H9 (cell line): ENCODE measurements around the gene GRM5. TPM values are rescaled to one million over a fixed set of nuclear protein-coding genes. Genes with fewer than 3 reads are reported as not detected.

Experiments
- DNase-seq: peaks from one replicate; pipeline ENCODE4 v3.0.0-alpha.2; 2017
- H2AFZ ChIP-seq: one replicate; pipeline ENCODE4 v1.6.1; 2013; ENCODE audit warnings: mild to moderate bottlenecking, low read length, control low read depth, moderate library complexity
- H2AK5ac ChIP-seq: 2 replicates; pipeline ENCODE4 v1.6.1; 2013; ENCODE audit warnings: low read length, control low read depth, mixed read lengths; ENCODE audit not compliant: insufficient read length
- H2BK120ac ChIP-seq: one replicate; pipeline ENCODE4 v1.6.1; 2013; ENCODE audit warnings: low read depth, mild to moderate bottlenecking, low read length, control low read depth, inconsistent platforms; ENCODE audit not compliant: poor library complexity, severe bottlenecking
- H2BK12ac ChIP-seq: 2 replicates; pipeline ENCODE4 v1.6.1; 2013; ENCODE audit warnings: low read length, control low read depth, mixed read lengths, low read depth; ENCODE audit not compliant: insufficient read length
- H2BK15ac ChIP-seq: 2 replicates; pipeline ENCODE4 v1.6.1; 2013; ENCODE audit warnings: low read depth, low read length, control low read depth
- H2BK20ac ChIP-seq: one replicate; pipeline ENCODE4 v1.6.1; 2013; ENCODE audit warnings: low read depth, mild to moderate bottlenecking, low read length, control low read depth, inconsistent platforms; ENCODE audit not compliant: poor library complexity, severe bottlenecking
- H2BK5ac ChIP-seq: 2 replicates; pipeline ENCODE4 v1.6.1; 2013; ENCODE audit warnings: low read length, control low read depth, mixed read lengths; ENCODE audit not compliant: insufficient read length
- H3K14ac ChIP-seq: 2 replicates; pipeline ENCODE4 v1.6.1; 2013; ENCODE audit warnings: low read length, control low read depth; ENCODE audit not compliant: insufficient read depth
- H3K18ac ChIP-seq: 2 replicates; pipeline ENCODE4 v1.6.1; 2013; ENCODE audit warnings: low read depth, mild to moderate bottlenecking, mixed read lengths, low read length, control low read depth; ENCODE audit not compliant: insufficient read length
- H3K23ac ChIP-seq: 2 replicates; pipeline ENCODE4 v1.6.1; 2013; ENCODE audit warnings: low read length, control low read depth, mixed read lengths, low read depth; ENCODE audit not compliant: insufficient read length
- H3K23me2 ChIP-seq: 2 replicates; pipeline ENCODE4 v1.6.1; 2013; ENCODE audit warnings: low read depth, mild to moderate bottlenecking, mixed read lengths, low read length, control low read depth; ENCODE audit not compliant: insufficient read length, poor library complexity, severe bottlenecking
- H3K27ac ChIP-seq: 2 replicates; pipeline ENCODE4 v1.5.1; 2013; ENCODE audit warnings: low read length, control low read depth, mixed read lengths, low read depth; ENCODE audit not compliant: insufficient read length
- H3K27me3 ChIP-seq: 2 replicates; pipeline ENCODE4 v1.6.1; 2013; ENCODE audit warnings: low read length, control low read depth, inconsistent platforms; ENCODE audit not compliant: insufficient read depth
- H3K4ac ChIP-seq: 2 replicates; pipeline ENCODE4 v1.6.1; 2013; ENCODE audit warnings: low read depth, mild to moderate bottlenecking, control low read depth, inconsistent platforms, low read length, moderate library complexity
- H3K4me1 ChIP-seq: 2 replicates; pipeline ENCODE4 v1.6.1; 2013; ENCODE audit warnings: low read length, control low read depth, inconsistent platforms; ENCODE audit not compliant: insufficient read depth
- H3K4me2 ChIP-seq: 2 replicates; pipeline ENCODE4 v1.6.1; 2013; ENCODE audit warnings: low read length, control low read depth, mixed read lengths; ENCODE audit not compliant: insufficient read length, insufficient read depth
- H3K56ac ChIP-seq: 2 replicates; pipeline ENCODE4 v1.6.1; 2013; ENCODE audit warnings: low read depth, mild to moderate bottlenecking, mixed read lengths, low read length, control low read depth; ENCODE audit not compliant: insufficient read length
- H3K79me1 ChIP-seq: 2 replicates; pipeline ENCODE4 v1.6.1; 2013; ENCODE audit warnings: low read depth, mild to moderate bottlenecking, moderate library complexity, low read length, control low read depth, inconsistent platforms; ENCODE audit not compliant: insufficient read depth, poor library complexity, severe bottlenecking
- H3K79me2 ChIP-seq: 2 replicates; pipeline ENCODE4 v1.6.1; 2013; ENCODE audit warnings: low read length, control low read depth, inconsistent platforms; ENCODE audit not compliant: insufficient read depth
- H3K9ac ChIP-seq: 2 replicates; pipeline ENCODE4 v1.6.1; 2013; ENCODE audit warnings: low read length, control low read depth, mixed read lengths; ENCODE audit not compliant: insufficient read length; ENCODE audit errors: extremely low read depth
- H3K9me3 ChIP-seq: one replicate; pipeline ENCODE4 v1.6.1; 2013; ENCODE audit warnings: low read depth, low read length, inconsistent platforms; ENCODE audit not compliant: control insufficient read depth
- H3T11ph ChIP-seq: one replicate; pipeline ENCODE4 v1.6.1; 2013; ENCODE audit warnings: mild to moderate bottlenecking, low read length, control low read depth, inconsistent platforms
- H4K20me1 ChIP-seq: one replicate; pipeline ENCODE4 v1.6.1; 2013; ENCODE audit not compliant: control insufficient read depth, insufficient read length, insufficient read depth
- H4K5ac ChIP-seq: 2 replicates; pipeline ENCODE4 v1.6.1; 2013; ENCODE audit warnings: low read depth, mild to moderate bottlenecking, mixed read lengths, low read length, control low read depth; ENCODE audit not compliant: insufficient read length
- H4K8ac ChIP-seq: replicated peaks from 2 replicates; pipeline ENCODE4 v1.6.1; 2013; ENCODE audit warnings: low read length, control low read depth, mixed read lengths, low read depth; ENCODE audit not compliant: insufficient read length
- H4K91ac ChIP-seq: 2 replicates; pipeline ENCODE4 v1.6.1; 2013; ENCODE audit warnings: low read depth, mild to moderate bottlenecking, moderate library complexity, mixed read lengths, low read length, control low read depth; ENCODE audit not compliant: insufficient read length
- H3K27ac Mint-ChIP-seq, 3 experiments: 2 replicates in 2 of 3; 3 replicates in 1 of 3; pipeline ENCODE4 v1.8.0; 2020 to 2021; ENCODE audit warnings: mixed read lengths in 3 of 3, mild to moderate bottlenecking in 1 of 3, moderate library complexity in 1 of 3
- H3K27me3 Mint-ChIP-seq: 2 replicates; pipeline ENCODE4 v1.8.0; 2021; ENCODE audit warnings: low read depth, mild to moderate bottlenecking, moderate library complexity, mixed read lengths
- H3K36me3 Mint-ChIP-seq, 3 experiments: 2 replicates in 2 of 3; 3 replicates in 1 of 3; pipeline ENCODE4 v1.8.0; 2020 to 2021; ENCODE audit warnings: low read depth in 3 of 3, mixed read lengths in 3 of 3; ENCODE audit not compliant: insufficient read depth in 1 of 3
- H3K4me1 Mint-ChIP-seq, 2 experiments: 2 replicates each; pipeline ENCODE4 v1.8.0; 2020; ENCODE audit warnings: mixed read lengths in 2 of 2
- H3K4me3 Mint-ChIP-seq, 2 experiments: 2 replicates in 1 of 2; 3 replicates in 1 of 2; pipeline ENCODE4 v1.8.0; 2020 to 2021; ENCODE audit warnings: mild to moderate bottlenecking in 2 of 2, mixed read lengths in 2 of 2, moderate library complexity in 1 of 2
- H3K9me3 Mint-ChIP-seq, 2 experiments: 2 replicates in 1 of 2; 3 replicates in 1 of 2; pipeline ENCODE4 v1.8.0; 2020; ENCODE audit warnings: mild to moderate bottlenecking in 2 of 2, mixed read lengths in 2 of 2, moderate library complexity in 1 of 2
- CTCF ChIP-seq: fragments of 200-600 bp; sonication (generic); conservative IDR thresholded peaks from 3 replicates; pipeline ENCODE4 v1.8.0; 2021; ENCODE audit warnings: antibody characterized with exemption, mild to moderate bottlenecking
- WGBS: extraction: QIAGEN DNeasy Blood & Tissue Kit; methylation state at CpG from one replicate; pipeline ENCODE4 v1.1.7; 2013; ENCODE audit warnings: missing lambda C conversion rate, low lambda C conversion rate, mixed read lengths; ENCODE audit not compliant: insufficient read length; ENCODE audit errors: extremely low coverage; 5-methylcytosine and 5-hydroxymethylcytosine counted together
- total RNA-seq: library from RNA; stranded (reverse); gene quantifications from 2 replicates; pipeline ENCODE4 v1.2.1, GENCODE V29; 2021

Gene GRM5
- total RNA-seq, 1 experiment from 2014 or later: not detected

- no peak overlapping the region for H4K5ac ChIP-seq
- no peak overlapping the region for H2BK20ac ChIP-seq
- no peak overlapping the region for H3K9ac ChIP-seq
- no peak overlapping the region for H2AK5ac ChIP-seq
- Mint-ChIP-seq H3K9me3 (no peaks in the 10 kb centered on the region), H3K36me3 (no peaks in the 10 kb centered on the region), H3K4me3 (no peak overlapping the region), H3K4me1 (peaks cover 12 to 15% of the 10 kb centered on the region in 2 experiments), H3K27me3 (no peaks in the 10 kb centered on the region), H3K27ac (no peak overlapping the region)
- WGBS: no CpG with 5 or more reads among the region's 1 CpG
- no peak overlapping the region for H2BK120ac ChIP-seq
- DNase-seq: no peak
- no peaks in the 10 kb centered on the region for H3K79me1 ChIP-seq
- H3K56ac ChIP-seq: no peak overlapping the region
- H3K14ac ChIP-seq: no peak overlapping the region
- H3K4me2 ChIP-seq: no peak overlapping the region
- H3K27me3 ChIP-seq: no peaks in the 10 kb centered on the region
- H2BK15ac ChIP-seq: no peak overlapping the region
- no peaks in the 10 kb centered on the region for H4K20me1 ChIP-seq
- H3K4ac ChIP-seq: no peak overlapping the region
- TF ChIP-seq CTCF: no peak
- H3K18ac ChIP-seq: no peak overlapping the region
- H3K4me1 ChIP-seq: no peaks in the 10 kb centered on the region; the same call in 1 of the 2 replicates
- no peak overlapping the region for H3T11ph ChIP-seq
- H2BK12ac ChIP-seq: no peak overlapping the region
- no peak overlapping the region for H3K27ac ChIP-seq
- H3K9me3 ChIP-seq: no peaks in the 10 kb centered on the region
- H2AFZ ChIP-seq: no peak overlapping the region
- H4K91ac ChIP-seq: no peak overlapping the region
- no peak overlapping the region for H2BK5ac ChIP-seq
- no peaks in the 10 kb centered on the region for H3K23me2 ChIP-seq
- no peaks in the 10 kb centered on the region for H3K79me2 ChIP-seq
- H4K8ac ChIP-seq: no peak overlapping the region
- H3K23ac ChIP-seq: no peak overlapping the region
These were observed 442.3 kb downstream of the GRM5 start for GRCh38 chr11:88623531-88623930.
